Thyroid gland (tissue), 4 donors: ENCODE measurements around the gene NRP2.

ENCODE experiments used
- POLR2A ChIP-seq, 2 donors: fragments of 450-650 bp; IDR thresholded peaks; one replicate each; pipeline ENCODE4 v1.6.1; 2017; ENCODE audit warnings: antibody characterized with exemption in 2 of 2, mild to moderate bottlenecking in 2 of 2, moderate library complexity in 1 of 2
- TF ChIP-seq, protein P1 (sequence below), 6 experiments: fragments of 200-600 bp in 3 of 6; fragments of 450-650 bp in 3 of 6; sonication (generic) in 3 of 6; IDR thresholded peaks; one replicate each; pipeline ENCODE4 v1.5.1; 2016 to 2019; ENCODE audit warnings: antibody characterized with exemption in 6 of 6, mild to moderate bottlenecking in 2 of 6, inconsistent platforms in 1 of 6, moderate library complexity in 1 of 6

DNA sequence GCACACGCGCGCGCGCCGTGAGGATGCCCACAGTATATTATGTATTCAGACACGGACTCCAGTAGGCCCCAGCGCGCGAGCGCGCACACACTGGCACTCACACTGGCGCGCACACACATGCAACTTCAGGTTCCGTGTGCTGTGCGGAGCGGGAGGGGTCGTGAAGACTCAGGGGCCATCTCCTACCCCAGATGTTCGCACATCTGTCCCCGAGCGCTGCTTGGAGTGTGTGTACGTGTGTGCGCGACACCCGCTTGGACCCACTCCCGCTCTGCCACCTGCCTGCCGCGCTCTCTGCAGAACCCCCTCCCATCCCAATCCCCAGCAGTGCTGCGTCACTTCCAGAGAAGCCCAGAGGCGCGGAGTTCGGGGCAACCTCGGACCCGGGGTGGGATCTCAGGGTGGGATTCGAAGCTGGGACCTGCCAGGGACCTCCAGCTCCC, 2.6 kb downstream of the NRP2 start:
- no peak for TF ChIP-seq POLR2A (IDR thresholded peaks at IDR 0.05)
- TF ChIP-seq, protein P1, sequence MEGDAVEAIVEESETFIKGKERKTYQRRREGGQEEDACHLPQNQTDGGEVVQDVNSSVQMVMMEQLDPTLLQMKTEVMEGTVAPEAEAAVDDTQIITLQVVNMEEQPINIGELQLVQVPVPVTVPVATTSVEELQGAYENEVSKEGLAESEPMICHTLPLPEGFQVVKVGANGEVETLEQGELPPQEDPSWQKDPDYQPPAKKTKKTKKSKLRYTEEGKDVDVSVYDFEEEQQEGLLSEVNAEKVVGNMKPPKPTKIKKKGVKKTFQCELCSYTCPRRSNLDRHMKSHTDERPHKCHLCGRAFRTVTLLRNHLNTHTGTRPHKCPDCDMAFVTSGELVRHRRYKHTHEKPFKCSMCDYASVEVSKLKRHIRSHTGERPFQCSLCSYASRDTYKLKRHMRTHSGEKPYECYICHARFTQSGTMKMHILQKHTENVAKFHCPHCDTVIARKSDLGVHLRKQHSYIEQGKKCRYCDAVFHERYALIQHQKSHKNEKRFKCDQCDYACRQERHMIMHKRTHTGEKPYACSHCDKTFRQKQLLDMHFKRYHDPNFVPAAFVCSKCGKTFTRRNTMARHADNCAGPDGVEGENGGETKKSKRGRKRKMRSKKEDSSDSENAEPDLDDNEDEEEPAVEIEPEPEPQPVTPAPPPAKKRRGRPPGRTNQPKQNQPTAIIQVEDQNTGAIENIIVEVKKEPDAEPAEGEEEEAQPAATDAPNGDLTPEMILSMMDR (IDR thresholded peaks at IDR 0.05), result no peak
